NCI-H526 treated with DMSO at 0.1 percent for 48 hours (cell line): Measurements from ENCODE around the gene CD22.

Source experiments
- DNase-seq: peaks from one replicate; lab custom pipeline; 2025; lab: John Stamatoyannopoulos, UW

Gene CD22

GRCh38 chr19:35314031-35314430 lies 15.0 kb upstream of the CD22 start:
- DNase-seq, result no peak

GRCh38 chr19:35314858-35315470 lies 14.0 kb upstream of the CD22 start:
- DNase-seq, result no peak

GRCh38 chr19:35315883-35316282 lies 13.1 kb upstream of the CD22 start:
- DNase-seq, result no peak

GRCh38 chr19:35316560-35316959 lies 12.4 kb upstream of the CD22 start:
- no peak for DNase-seq

- no peak for DNase-seq
Measured at GRCh38 chr19:35317464-35318043, 11.4 kb upstream of the CD22 start.

- DNase-seq, result no peak
Measured at GRCh38 chr19:35318679-35319448, 10.1 kb upstream of the CD22 start.

- no peak for DNase-seq
Measured at GRCh38 chr19:35320065-35320713, 8.8 kb upstream of the CD22 start.

GRCh38 chr19:35321291-35321690 lies 7.7 kb upstream of the CD22 start:
- no peak for DNase-seq

GRCh38 chr19:35322014-35322413 lies 7.0 kb upstream of the CD22 start:
- DNase-seq, result no peak

GRCh38 chr19:35327642-35328041 lies 1.3 kb upstream of the CD22 start:
- no peak for DNase-seq

- DNase-seq, result no peak
Measured at GRCh38 chr19:35329323-35329722, 336 bp downstream of the CD22 start.

GRCh38 chr19:35330475-35330874 lies 1.5 kb downstream of the CD22 start:
- DNase-seq, result no peak

GRCh38 chr19:35331551-35332214 lies 2.7 kb downstream of the CD22 start:
- no peak for DNase-seq

- no peak for DNase-seq
Measured at GRCh38 chr19:35332817-35333216, 3.8 kb downstream of the CD22 start.

GRCh38 chr19:35334144-35334753 lies 5.3 kb downstream of the CD22 start:
- no peak for DNase-seq

GRCh38 chr19:35336166-35336955 lies 7.4 kb downstream of the CD22 start:
- DNase-seq, result no peak

- no peak for DNase-seq
Measured at GRCh38 chr19:35337097-35337983, 8.4 kb downstream of the CD22 start.

- no peak for DNase-seq
Measured at GRCh38 chr19:35337984-35338296, 9.0 kb downstream of the CD22 start.

- no peak for DNase-seq
Measured at GRCh38 chr19:35340431-35340830, 11.4 kb downstream of the CD22 start.

- DNase-seq, result no peak
Measured at GRCh38 chr19:35341006-35341405, 12.0 kb downstream of the CD22 start.
